CD14-positive monocyte (primary cell): ENCODE data around the gene SLAMF6. TPM values are rescaled to one million over a fixed set of nuclear protein-coding genes. Genes with fewer than 3 reads are reported as not detected.

Experiments
- DNase-seq, 3 donors: peaks; one replicate each; pipeline ENCODE4 v3.0.0-alpha.2; 2011 to 2022
- H2AFZ ChIP-seq: 2 replicates; pipeline ENCODE4 v1.6.0; 2012; ENCODE audit warnings: mild to moderate bottlenecking, low read depth, low read length, inconsistent platforms; ENCODE audit not compliant: insufficient read depth, poor library complexity, severe bottlenecking
- H3K27ac ChIP-seq, 2 donors: 1 replicate in 1 of 2; 2 replicates in 1 of 2; pipeline ENCODE4 v1.5.1; 2012 to 2013; ENCODE audit warnings: low read length in 2 of 2, control low read depth in 1 of 2, inconsistent platforms in 1 of 2, low read depth in 1 of 2, mild to moderate bottlenecking in 1 of 2
- H3K27me3 ChIP-seq, 2 donors: one replicate each; pipeline versions ENCODE4 v1.6.0 to v1.6.1; 2011 to 2013; ENCODE audit warnings: low read length in 2 of 2; ENCODE audit not compliant: control insufficient read depth in 2 of 2, insufficient read depth in 2 of 2
- H3K36me3 ChIP-seq, 2 donors: replicated peaks in 1 of 2; 1 replicate in 1 of 2; 2 replicates in 1 of 2; pipeline versions ENCODE4 v1.5.1 to v1.6.1; 2012 to 2013; ENCODE audit warnings: low read length in 2 of 2, control low read depth in 1 of 2, inconsistent platforms in 1 of 2, mild to moderate bottlenecking in 1 of 2; ENCODE audit not compliant: insufficient read depth in 2 of 2, control insufficient read depth in 1 of 2
- H3K4me1 ChIP-seq, 2 donors: 1 replicate in 1 of 2; 2 replicates in 1 of 2; pipeline versions ENCODE4 v1.5.1 to v1.6.1; 2012 to 2013; ENCODE audit warnings: low read length in 2 of 2, control low read depth in 1 of 2, inconsistent platforms in 1 of 2, mild to moderate bottlenecking in 1 of 2, moderate library complexity in 1 of 2; ENCODE audit not compliant: insufficient read depth in 2 of 2, control insufficient read depth in 1 of 2
- H3K4me2 ChIP-seq: replicated peaks from 2 replicates; pipeline ENCODE3; 2012; ENCODE audit warnings: low read length, moderate library complexity, mild to moderate bottlenecking; ENCODE audit not compliant: poor library complexity, severe bottlenecking; ENCODE audit errors: extremely low read depth
- H3K4me3 ChIP-seq, 3 experiments: fragments of 200-600 bp in 1 of 3; sonication (generic) in 1 of 3; replicated peaks in 1 of 3; 1 replicate in 2 of 3; 2 replicates in 1 of 3; pipeline ENCODE4 v1.5.1; 2011 to 2013; ENCODE audit warnings: low read length in 3 of 3, mild to moderate bottlenecking in 3 of 3, control low read depth in 2 of 3, low read depth in 2 of 3, inconsistent platforms in 1 of 3, moderate library complexity in 1 of 3
- H3K79me2 ChIP-seq: 2 replicates; pipeline ENCODE4 v1.6.0; 2012; ENCODE audit warnings: mild to moderate bottlenecking, control low read depth, inconsistent platforms, low read length, moderate library complexity; ENCODE audit not compliant: insufficient read depth
- H3K9ac ChIP-seq: 2 replicates; pipeline ENCODE4 v1.6.0; 2017; ENCODE audit warnings: low read length, mild to moderate bottlenecking; ENCODE audit not compliant: insufficient read depth, poor library complexity, severe bottlenecking
- H3K9me3 ChIP-seq, 2 donors: replicated peaks in 1 of 2; 1 replicate in 1 of 2; 2 replicates in 1 of 2; pipeline versions ENCODE4 v1.5.1 to v1.6.1; 2012 to 2013; ENCODE audit warnings: low read length in 2 of 2, control low read depth in 1 of 2; ENCODE audit not compliant: control insufficient read depth in 1 of 2, insufficient read depth in 1 of 2
- H4K20me1 ChIP-seq: 2 replicates; pipeline ENCODE4 v1.6.0; 2012; ENCODE audit warnings: mild to moderate bottlenecking, low read length, control low read depth, moderate library complexity; ENCODE audit not compliant: insufficient read depth
- H3K27ac Mint-ChIP-seq, 7 donors: one replicate each; pipeline ENCODE4 v1.8.0; 2020; ENCODE audit warnings: mild to moderate bottlenecking in 7 of 7, mixed read lengths in 7 of 7, moderate library complexity in 6 of 7, inconsistent platforms in 2 of 7
- H3K27me3 Mint-ChIP-seq, 3 donors: one replicate each; pipeline ENCODE4 v1.8.0; 2021 to 2022; ENCODE audit warnings: low read depth in 3 of 3, mild to moderate bottlenecking in 3 of 3, mixed read lengths in 3 of 3, moderate library complexity in 3 of 3, inconsistent platforms in 1 of 3
- H3K36me3 Mint-ChIP-seq, 2 donors: one replicate each; pipeline ENCODE4 v1.8.0; 2020; ENCODE audit warnings: mixed read lengths in 2 of 2, inconsistent platforms in 1 of 2, mild to moderate bottlenecking in 1 of 2
- H3K4me1 Mint-ChIP-seq: one replicate; pipeline ENCODE4 v1.8.0; 2020; ENCODE audit warnings: mild to moderate bottlenecking, mixed read lengths
- H3K4me3 Mint-ChIP-seq, 2 donors: one replicate each; pipeline ENCODE4 v1.8.0; 2020; ENCODE audit warnings: mild to moderate bottlenecking in 2 of 2, mixed read lengths in 2 of 2, moderate library complexity in 1 of 2
- H3K9me3 Mint-ChIP-seq, 7 donors: one replicate each; pipeline ENCODE4 v1.8.0; 2020 to 2022; ENCODE audit warnings: mixed read lengths in 7 of 7, mild to moderate bottlenecking in 6 of 7, moderate library complexity in 6 of 7, inconsistent platforms in 2 of 7
- WGBS: methylation state at CpG from one replicate; pipeline ENCODE4 v1.1.5; 2013; ENCODE audit warnings: missing lambda C conversion rate; ENCODE audit not compliant: insufficient coverage; 5-methylcytosine and 5-hydroxymethylcytosine counted together
- intact Hi-C, 2 donors: fragments of 100-400 bp; cut with micrococcal nuclease; formaldehyde crosslinking; loops; one replicate each; pipeline versions ENCODE4 v1.15.0 to v1.15.1; 2023
- polyA plus RNA-seq, 3 donors: library from polyadenylated mRNA; depleted of rRNA in 1 of 3; unstranded in 2 of 3; stranded (reverse) in 1 of 3; fragments of 300-500 nt in 2 of 3; fragments of >200 nt in 1 of 3; fragmentation: Illumina TruSeq in 2 of 3; gene quantifications; 1 replicate in 2 of 3; 2 replicates in 1 of 3; pipeline ENCODE4 v1.2.3, GENCODE V29; 2012 to 2021
- TF ChIP-seq, protein P1 (sequence below): fragments of 200-600 bp; IDR thresholded peaks from one replicate; pipeline ENCODE4 v1.8.0; 2022; ENCODE audit warnings: antibody characterized with exemption, mild to moderate bottlenecking

The SLAMF6 gene
- polyA plus RNA-seq, 3 donors = 0.32 to 0.72 (median 0.50) TPM

DNA sequence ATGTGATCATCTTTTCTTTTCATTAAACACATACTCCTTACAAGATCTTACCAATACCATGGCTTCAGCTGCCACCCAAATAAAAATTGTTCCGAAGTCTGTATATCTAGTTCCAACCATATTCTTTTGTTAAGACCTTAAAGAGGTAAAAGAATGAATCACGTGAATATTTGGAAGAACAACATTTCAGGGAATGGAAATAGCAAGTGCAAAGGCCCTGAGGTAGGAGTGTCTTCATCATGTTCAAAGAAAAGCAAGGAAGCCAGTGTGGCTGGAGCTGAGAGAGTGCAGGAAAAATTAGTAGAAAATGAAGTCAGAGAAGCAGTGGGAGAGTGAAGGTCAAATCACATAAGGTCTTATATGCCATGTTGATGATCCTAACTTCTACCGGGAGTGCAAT is 50.9 kb downstream of the SLAMF6 start:
- Histone ChIP-seq H3K4me2 (no peak overlapping the region), H3K4me1 (peaks cover 4 to 10% of the 10 kb centered on the region in 2 donors), H3K36me3 (no peaks in the 10 kb centered on the region), H3K4me3 (no peak overlapping the region), H2AFZ (no peak overlapping the region), H3K9me3 (no peaks in the 10 kb centered on the region), H3K27me3 (no peaks in the 10 kb centered on the region), H3K79me2 (no peaks in the 10 kb centered on the region), H3K27ac (no peak overlapping the region), H3K9ac (no peak overlapping the region), H4K20me1 (no peaks in the 10 kb centered on the region)
- Mint-ChIP-seq H3K9me3 (peaks cover 0 to 2% (median 0%) of the 10 kb centered on the region in 7 donors), H3K4me1 (peaks cover 3% of the 10 kb centered on the region), H3K27me3 (no peaks in the 10 kb centered on the region), H3K4me3 (no peak overlapping the region), H3K36me3 (no peaks in the 10 kb centered on the region), H3K27ac (no peak overlapping the region)
- intact Hi-C loops = no loop called here
- WGBS = 92% methylated on average over 2 of the region's 3 CpGs
- TF ChIP-seq, protein P1, sequence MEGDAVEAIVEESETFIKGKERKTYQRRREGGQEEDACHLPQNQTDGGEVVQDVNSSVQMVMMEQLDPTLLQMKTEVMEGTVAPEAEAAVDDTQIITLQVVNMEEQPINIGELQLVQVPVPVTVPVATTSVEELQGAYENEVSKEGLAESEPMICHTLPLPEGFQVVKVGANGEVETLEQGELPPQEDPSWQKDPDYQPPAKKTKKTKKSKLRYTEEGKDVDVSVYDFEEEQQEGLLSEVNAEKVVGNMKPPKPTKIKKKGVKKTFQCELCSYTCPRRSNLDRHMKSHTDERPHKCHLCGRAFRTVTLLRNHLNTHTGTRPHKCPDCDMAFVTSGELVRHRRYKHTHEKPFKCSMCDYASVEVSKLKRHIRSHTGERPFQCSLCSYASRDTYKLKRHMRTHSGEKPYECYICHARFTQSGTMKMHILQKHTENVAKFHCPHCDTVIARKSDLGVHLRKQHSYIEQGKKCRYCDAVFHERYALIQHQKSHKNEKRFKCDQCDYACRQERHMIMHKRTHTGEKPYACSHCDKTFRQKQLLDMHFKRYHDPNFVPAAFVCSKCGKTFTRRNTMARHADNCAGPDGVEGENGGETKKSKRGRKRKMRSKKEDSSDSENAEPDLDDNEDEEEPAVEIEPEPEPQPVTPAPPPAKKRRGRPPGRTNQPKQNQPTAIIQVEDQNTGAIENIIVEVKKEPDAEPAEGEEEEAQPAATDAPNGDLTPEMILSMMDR = no peak
- no peak for DNase-seq

DNA sequence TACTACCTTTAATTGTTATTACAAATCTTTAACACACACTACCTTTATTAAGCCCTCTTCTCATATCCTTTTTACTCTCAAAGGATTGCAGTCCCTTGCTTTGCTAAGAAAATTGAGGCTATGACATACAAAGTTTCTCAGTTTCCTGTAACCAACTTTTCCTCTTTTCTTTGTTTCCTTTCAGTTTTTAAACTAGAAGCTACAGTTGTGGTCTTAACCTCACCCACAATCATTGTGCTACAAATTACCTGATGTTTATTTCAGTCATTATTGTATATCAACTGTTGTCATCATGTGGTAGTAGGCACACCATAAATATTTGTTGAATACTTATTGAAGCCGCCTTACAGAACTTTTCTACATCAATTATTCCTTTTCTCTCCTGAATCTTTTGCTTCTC is 51.8 kb downstream of the SLAMF6 start:
- peaks cover 4 to 10% of the 10 kb centered on the region in 2 donors for H3K4me1 ChIP-seq
- H3K4me2 ChIP-seq = no peak overlapping the region
- Mint-ChIP-seq H3K9me3 (peaks cover 0 to 2% (median 0%) of the 10 kb centered on the region in 7 donors), H3K4me3 (no peak overlapping the region), H3K27ac (no peak overlapping the region), H3K36me3 (no peaks in the 10 kb centered on the region), H3K4me1 (peaks cover 7% of the 10 kb centered on the region), H3K27me3 (no peaks in the 10 kb centered on the region)
- intact Hi-C loops = no loop called here
- DNase-seq = no peak
- no CpG with 5 or more reads among the region's 1 CpG for WGBS
- no peak overlapping the region for H2AFZ ChIP-seq
- H3K9me3 ChIP-seq = no peaks in the 10 kb centered on the region
- no peaks in the 10 kb centered on the region for H4K20me1 ChIP-seq
- TF ChIP-seq, protein P1 = no peak
- H3K9ac ChIP-seq = no peak overlapping the region
- H3K36me3 ChIP-seq = no peaks in the 10 kb centered on the region
- no peaks in the 10 kb centered on the region for H3K27me3 ChIP-seq
- H3K79me2 ChIP-seq = no peaks in the 10 kb centered on the region
- H3K4me3 ChIP-seq = no peak overlapping the region
- H3K27ac ChIP-seq = no peak overlapping the region
